Kidney tubule cell (primary cell): Measurements from ENCODE around the gene LRRC1.

Experiments used
- DNase-seq: peaks from one replicate; pipeline ENCODE4 v3.0.0-alpha.2; 2018; ENCODE audit warnings: low spot score

LRRC1 gene

DNA sequence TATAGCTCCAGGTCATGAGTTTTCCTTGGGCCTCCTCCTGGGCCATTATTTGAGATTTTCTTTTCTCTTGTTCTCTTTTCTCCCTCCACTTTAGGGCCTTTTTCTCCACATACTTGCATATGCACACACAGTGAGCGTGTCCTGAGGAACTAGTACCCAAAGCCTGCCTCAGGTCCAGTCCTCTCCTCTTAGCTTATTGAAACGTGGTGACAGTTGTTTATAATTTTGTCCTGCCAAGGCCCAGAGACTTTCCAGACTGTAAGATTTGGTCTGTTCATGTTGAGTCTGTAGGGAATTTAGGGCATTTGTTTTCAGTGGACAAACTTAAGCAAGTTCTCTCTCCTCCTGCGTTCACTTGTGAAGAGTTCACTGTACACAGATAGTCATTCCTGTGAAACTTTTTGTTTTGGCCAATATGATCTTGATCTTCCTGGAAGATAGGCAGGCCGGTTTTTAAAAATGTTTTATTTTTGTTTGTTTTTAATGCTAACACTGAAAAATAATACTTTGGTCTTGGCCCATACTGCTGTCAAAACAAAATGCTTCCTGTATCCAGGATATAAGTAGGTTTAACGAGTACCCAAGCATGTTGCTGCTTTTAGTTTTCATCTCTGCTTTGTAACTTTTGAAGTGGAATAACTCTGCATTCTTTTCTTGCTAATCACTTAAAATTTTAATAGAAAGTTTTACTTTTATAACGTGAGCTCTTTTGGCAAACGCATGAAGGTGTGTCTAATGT lies 20.7 kb downstream of the LRRC1 start:
- no peak for DNase-seq

DNA sequence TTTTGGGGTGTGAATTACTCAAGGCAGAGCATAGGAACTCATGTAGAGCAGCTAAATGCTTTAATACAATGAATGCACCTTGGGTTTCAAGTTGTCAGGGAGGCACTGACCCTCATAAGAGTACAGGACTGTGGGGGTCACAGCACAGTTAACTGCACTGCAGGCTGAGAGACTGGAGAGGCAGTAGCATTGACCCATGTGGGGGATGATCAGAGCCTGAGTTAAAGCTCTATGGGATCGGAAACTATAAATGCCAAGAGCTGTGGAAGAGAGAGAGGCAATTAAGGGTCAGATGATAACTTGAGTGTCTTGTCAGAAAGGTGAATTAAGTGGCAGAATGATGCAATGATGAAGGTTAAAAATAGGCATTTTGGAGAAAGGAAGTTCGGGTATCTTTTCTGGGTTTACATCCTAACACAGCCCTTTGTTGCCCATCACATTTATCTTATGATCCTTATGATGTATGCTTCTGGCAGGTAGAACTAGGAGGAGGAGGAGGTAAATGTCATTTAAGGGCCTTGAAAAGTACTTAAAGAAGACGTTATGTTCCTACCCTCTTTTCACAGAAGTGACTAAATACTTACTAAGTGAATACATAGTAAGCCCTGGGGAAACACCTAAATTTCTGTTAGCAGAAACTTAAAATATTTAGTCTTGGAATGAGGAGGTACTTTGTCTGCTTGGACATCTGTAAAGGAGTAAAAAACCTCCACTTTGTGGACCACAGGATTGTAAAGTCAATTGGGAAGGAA lies 24.2 kb downstream of the LRRC1 start:
- no peak for DNase-seq

DNA sequence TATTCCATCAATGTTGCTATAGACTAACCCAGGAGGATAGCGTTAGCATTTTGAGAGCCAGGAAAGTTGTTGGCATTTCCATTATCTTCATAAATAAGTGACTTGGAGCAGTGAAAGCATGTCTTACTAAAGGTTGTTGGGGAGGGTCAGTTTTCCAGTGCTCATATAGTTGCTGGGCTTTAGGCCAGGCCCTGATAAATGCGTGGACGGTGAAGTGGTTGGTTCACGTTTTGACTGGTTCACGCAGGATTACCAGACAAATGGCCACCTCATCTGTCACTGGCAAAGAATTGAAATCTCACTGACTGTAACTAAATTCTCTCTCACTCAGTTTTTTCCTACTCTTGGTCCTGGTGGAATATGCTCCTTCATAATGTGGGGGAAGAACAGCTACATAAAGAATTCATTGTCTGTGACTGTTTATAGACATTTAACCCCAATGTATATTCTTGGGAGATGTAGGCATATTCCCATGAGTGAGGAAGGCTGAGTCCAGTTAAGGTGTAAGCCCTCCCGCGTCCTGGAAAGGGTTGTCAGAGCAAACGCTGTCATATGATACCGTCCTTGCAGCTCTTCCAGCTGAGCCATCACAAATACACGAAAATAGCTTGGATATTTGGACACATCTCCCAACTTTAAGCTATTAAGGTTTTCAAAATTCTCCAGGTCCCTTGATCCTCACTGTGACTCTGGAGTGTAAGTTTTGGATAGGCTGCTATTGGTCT lies 27.8 kb downstream of the LRRC1 start:
- DNase-seq = no peak

DNA sequence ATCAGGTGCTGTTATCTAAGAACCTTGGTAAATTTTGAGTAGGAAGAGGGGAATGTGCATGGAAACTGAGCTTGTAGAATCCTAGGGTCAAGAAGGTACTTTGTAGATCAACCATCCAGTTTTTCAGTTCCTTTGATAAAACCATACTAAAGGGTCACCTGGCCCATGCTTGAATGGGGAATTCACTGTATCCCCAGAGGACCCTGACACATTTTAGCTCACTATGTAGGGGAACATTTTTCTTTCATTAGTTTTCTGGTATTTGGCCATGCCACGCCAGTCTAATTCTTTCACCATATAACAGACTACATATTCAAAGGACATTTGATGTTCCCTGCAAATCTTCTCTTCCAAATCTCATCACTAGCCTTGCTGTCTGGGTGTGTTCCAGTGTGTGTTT lies 29.9 kb downstream of the LRRC1 start:
- DNase-seq = no peak

DNA sequence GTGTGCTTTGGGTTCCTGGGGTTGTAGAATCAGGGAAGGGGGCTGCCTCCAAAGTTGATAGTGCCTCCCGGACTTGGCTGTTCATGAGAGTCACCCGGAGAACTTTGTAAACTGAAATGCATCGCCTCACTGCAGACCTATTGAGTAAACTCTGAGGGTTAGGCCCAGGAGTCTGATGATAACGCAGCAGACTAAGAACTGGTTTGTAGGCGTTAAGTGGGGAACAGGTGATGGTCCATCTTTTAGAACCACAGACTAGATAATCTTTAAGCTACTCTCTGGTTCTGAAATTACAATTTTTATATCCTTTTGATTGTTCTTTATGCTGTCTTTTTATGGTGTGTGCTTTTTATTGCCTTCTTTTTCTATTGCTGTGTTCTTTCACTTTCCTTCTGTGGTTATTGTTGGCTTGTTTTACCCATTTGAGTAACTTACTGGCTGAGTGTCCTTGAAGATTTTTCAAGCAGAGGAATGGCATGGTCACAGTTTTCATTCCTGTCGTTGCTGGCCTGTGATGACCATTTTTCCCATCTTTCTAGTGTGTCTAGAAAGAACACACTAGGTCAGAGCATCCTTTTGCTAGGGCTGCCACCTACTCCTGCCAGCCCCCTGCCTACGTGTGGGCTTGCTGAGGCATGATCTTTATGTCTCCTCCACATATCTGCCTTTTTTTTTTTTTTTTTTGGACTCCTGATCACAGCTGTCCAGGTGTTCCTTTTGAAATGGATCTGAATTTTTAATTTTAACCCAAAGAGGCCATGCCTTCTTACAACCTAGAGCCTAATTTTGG lies 30.9 kb downstream of the LRRC1 start:
- DNase-seq = no peak

DNA sequence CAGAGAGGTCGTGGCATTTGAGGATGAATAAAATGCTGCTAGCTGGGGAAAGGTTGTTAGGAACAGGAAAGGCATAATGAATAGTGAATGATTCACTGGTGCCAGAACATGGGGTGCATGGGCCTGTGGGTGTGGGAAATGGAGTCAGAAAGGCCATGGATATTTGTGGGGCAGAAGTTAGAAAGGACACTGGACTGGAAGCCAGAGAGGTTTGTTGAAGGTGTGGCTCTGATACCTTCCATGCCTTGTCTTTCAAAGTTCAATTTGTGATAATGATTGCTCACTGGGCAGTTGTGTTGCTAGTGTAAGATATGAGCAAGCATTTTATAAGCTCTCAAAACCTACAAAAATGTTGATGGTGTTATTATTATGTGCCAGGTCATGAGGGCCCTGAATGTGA lies 32.7 kb downstream of the LRRC1 start:
- DNase-seq = no peak

DNA sequence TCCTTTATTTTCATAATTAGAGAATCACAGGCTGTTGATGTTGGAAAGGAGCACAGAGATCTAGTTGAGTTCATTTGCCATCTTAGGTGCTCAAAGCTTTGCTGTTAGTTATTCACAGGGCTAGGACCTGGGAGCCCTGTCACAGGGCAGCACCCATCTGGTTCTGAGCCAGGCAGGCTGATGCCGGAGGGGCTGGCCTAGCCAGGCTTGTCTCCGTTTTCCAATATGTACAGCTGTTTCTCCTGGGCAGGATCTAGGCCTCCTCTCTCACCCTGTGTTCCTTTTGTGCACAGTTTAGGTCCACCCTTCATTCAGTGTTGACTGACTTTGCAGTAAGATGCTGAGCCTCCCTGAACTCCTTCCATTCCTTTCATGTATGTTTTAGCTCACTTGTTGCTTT lies 33.4 kb downstream of the LRRC1 start:
- no peak for DNase-seq

DNA sequence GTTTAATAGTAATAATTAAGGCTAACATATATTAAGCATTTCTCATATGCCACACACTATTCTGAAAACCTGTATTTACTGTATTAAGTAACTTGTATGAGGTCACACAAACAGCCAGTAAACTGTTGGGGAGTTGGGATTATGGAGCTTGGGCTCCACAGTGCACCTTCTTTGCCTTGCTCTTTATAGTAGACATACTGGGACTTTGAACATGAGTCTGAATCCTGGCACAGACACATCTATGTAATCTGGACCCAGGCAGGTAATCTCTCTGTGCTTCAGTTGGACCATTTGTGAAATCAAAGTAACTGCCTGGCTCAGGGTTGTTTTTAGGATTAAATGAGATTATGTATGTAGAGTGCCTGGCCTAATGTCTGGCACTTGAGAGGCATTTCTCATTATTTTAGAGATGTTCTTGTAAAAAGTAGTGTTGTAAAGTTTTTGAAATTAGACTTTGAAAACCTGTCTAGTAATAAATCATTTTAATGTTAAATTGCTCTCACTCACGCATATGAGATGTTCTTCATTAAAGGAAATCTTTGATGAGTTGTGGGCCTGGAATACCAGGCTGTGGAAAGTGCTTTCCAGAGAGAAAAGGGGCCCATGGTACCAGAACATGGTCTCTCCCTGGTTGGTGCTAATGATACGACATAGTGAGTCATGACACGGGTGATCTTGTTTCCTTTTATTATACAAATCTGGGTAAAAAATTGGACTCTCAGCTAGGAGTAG lies 34.3 kb downstream of the LRRC1 start:
- no peak for DNase-seq

DNA sequence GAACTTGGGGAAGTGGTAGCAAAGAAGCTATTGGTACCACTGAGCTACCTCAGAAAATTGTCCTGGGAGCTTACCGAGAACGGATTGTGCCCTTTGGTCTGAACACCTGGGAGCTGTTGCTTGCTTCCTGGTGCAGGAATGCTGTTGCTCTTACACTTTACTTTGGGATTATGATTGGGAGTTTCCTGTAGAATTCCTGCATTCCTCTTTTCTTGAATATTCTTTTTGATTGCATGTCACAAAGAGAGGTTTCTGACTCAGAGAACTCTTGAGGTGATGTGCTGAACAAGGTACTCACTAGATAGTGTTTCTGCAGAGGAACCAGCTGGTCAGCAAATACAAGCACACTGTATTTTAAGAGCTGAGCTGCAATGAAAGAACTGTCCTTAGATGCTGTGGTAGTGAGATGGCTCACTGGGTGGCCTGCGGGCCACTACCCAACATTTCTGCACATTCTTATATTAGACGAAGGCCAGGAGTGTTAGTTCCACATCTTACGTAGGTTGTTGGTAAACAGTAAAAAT lies 35.0 kb downstream of the LRRC1 start:
- peak; percentile 55 for DNase-seq

DNA sequence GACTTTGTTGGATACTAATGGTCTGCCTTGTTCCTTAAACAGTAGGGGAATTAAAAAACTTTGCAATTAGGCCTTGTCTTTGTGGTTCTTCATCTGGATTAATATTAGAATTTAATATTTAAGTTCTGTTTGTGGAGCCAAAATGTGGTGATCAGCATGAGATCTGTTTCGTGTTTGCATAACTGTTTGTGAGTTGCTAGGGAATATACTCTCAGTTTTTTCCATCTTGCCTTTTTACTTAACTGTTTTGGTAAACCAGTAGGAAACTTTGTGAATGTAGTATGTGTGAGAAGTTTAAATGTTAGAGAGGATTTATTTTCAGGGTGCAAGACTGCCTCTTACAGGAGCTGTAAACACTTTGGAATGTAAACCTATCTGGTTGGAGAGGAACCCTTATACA lies 35.6 kb downstream of the LRRC1 start:
- DNase-seq = no peak

DNA sequence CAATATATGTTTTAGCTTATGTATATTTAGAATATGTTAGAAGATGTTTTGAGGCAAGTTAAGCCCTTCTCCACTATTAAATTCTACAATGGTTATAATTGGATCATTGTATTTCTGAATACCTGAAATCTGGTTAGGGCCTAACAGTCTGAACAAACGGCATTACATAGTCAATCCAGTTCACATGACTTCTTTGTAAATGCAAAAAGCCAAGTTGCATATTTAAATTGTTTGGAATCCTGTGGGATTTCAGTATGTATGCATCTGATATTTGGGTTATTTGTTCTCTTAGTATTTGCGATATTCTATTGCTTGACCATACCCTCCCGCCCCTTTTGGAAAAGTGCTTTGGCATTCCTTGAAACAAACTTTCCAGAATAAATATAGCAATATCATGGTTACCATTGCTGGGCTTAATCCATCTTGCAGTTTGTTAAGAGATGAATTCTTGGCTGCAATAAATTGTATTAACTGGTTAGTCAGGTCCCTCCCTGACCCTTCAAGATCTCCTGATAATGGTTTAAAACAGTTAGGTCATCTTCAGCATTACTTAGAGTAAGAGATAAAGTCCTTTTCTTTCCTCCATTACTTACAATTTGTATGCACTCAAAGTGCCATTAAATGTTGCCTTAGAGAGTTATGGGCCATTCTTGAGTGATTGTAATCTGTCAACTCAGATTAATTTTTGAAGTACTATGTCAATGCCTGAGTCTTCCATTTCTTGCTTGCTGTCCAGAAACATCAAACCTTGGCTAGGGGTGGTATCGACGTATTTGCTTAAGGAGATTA lies 36.5 kb downstream of the LRRC1 start:
- DNase-seq = no peak

DNA sequence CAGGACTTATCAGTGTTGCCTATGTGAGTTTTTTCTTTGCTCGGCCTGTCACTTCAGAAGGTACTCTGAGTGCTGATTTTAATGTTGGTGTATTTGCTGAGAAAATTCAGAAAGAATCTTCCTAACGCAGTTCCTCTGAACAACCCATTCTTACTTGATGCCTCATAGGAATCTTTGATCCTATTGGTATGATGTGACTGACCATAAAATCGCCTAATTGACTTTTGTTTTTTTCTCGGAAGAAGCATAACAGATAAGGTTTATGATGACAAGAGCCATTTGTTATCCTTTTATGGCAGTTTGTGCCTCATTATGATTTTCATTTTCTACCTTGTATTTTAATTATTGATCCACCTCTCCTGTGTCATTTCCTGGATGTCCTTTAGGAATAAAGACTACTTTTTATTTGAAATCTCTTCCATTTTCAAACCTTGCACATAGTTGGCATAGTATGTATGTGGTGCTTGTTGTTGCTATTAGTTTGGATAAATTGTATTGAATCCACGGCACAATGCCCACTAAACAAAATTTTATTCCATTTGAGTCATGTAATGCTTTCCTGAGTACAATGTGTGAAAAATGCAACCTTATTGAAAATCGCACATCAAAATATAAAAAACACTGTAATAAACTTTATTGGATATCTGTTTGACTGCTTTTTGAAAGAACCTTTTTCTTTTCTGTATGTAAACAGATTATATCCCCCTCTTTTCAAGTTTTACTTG lies 37.3 kb downstream of the LRRC1 start:
- DNase-seq = no peak

DNA sequence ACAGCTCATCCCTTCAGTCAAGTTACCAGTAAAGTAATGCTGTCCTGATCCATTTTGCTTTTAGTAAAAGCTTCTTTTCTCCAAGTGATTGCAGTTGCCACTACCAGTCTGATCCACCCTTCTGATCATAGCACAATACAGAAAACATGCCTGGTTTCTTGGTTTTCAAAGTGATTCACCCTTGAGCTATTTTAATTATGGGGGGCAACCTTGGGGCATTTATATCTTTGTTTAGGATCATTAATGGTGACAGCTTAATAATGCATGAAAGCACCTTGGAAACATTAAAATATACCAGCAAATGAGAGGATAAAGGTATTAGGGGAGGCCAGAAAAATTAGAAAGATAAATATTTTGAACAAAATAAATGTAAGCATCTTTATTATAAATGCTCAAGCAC lies 38.4 kb downstream of the LRRC1 start:
- DNase-seq = peak; percentile 35

DNA sequence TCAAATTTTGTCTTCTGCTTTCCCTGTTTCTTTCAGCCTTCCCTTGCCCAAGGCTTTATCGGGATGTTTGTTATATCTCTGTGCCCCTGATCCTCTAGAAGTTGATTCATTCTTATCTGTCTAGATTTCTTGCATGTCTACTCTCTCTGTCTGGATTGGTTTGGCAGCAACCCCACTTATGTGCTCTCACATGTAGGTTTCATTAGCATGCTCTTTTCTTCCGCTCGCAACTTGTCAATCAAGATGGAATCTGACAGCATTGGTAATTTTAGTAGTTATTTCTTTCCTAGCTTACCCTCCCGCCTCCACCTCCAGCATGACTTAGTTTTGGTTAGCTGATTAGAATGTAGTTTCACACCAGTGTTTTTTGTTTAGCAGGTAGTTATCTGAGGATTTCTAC lies 39.3 kb downstream of the LRRC1 start:
- DNase-seq = no peak

DNA sequence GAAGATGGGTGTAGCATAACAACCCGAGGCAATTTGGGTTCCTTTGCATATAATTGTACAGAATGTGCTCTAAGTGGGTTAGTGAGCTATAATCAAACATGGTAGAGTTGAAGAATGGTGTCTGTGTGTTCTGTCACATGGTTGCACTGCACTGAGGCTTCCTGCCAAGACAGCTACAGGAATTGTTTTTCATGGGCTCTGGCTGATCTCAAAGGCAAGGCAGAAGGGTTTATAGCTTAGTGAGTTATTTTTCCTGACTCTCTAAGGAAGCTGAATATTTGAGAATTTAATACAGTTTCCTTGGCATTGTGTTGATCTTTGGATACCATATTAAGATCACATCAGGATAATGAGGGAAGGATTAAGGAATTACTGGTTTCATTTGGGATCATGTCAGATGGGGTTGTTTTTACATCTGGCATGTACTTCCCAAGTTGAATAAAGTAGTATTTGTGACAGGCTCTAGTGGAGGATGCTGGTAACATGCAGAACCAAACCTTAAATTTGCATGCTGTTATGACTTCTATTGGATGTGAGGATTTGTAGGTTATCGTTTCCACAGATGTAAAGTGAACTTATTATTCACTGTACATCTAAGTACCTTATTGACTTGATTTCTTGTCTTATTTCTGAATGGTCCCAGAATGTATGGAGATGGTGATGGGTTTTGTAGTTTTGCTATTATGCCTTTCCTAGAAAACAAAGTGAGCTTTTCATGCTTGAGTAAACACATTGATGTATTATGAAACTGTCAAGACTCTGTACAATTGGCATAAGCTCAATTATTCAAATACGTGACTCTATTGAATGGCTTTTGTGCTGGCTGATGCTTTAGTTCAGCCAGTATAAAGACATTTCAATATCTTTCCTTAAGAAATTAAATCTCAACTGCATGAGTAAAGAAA lies 43.3 kb downstream of the LRRC1 start:
- peak; percentile 26 for DNase-seq

DNA sequence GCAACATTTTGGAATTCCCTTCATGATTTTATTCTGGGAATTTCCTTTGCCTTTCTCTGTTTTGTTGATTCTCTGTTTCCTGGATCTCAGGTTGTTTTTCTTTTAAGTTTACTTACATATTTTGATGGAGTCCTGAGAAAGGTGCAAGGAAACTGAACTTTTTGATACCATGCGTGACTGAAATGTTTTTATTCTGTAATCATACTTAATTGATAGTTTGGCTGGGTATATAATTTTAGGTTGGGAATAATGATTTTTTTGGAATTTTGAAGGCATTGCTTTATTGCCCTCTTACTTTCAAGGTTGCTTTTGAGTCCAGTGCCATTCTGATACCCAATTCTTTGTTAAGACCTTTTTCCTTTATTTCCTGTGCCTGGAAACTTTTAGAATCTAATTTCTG lies 45.2 kb downstream of the LRRC1 start:
- DNase-seq = no peak

DNA sequence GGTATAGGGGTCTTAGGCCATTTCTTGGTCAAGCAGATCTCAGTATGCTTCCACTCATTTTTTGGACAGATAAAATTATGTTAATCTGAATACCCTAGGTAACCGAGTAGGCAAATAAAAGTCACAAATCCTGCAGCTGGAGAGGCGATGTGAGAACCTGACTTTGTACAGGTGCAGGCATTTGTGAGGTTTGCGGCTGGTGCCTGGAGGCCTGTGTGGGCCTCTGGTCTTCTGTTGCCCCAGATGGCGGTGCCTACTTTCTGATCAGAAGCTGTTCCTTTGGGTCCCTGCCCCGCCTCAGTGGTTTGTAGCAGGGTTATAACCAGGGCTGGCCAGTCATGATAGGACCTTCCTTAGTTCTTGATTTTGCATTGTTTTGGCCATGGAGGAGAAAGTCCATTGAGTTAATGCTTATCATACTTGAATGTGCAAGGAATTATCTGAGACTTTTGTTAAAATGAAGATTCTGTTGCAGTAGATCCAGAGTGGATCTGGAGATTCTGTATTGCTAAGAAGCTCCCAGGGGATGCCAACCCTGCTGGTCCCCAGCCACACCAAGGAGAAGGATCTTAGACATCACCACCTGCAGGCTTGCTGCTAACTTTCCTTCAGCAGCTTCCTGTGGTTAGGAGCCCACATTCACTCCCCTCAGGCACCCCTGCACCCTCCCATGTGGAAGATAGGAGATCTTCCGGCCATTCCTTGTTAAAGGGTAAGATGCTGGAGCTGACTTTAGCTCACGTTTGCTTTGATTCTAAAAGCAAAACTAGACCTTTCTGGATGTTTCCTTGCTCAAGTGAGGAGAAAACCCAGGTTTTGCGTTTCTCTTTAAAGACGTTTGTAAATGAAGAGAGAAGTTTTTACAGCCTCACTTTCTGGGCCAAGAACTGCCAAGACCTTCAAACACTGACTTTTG lies 50.7 kb downstream of the LRRC1 start:
- no peak for DNase-seq

DNA sequence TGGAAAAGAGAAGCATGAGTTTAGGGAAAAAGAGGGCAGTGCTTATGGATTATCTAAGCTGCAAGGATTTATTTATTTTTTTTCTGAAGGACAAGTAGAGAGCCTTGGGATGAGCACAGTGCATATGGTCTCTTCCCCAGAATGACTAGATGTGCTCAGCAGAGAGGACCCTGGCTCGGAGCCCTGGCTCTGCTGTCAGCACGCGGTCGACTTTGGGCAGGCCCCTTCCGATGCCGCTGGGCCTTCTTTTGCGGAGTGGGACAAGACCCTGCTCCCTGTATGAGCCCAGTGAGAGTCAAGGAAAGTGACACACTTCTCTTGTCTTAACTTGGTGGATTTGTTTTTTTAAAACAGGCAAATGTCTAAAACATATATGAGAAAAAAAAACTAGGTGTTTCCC lies 51.4 kb downstream of the LRRC1 start:
- DNase-seq = no peak
